ENCODE data around the gene TRIM47. TPM values are rescaled to one million over a fixed set of nuclear protein-coding genes. Genes with fewer than 3 reads are reported as not detected.

The TRIM47 gene
- total RNA-seq, 1 donor from 2014 or later, result 27.5 TPM

DNA sequence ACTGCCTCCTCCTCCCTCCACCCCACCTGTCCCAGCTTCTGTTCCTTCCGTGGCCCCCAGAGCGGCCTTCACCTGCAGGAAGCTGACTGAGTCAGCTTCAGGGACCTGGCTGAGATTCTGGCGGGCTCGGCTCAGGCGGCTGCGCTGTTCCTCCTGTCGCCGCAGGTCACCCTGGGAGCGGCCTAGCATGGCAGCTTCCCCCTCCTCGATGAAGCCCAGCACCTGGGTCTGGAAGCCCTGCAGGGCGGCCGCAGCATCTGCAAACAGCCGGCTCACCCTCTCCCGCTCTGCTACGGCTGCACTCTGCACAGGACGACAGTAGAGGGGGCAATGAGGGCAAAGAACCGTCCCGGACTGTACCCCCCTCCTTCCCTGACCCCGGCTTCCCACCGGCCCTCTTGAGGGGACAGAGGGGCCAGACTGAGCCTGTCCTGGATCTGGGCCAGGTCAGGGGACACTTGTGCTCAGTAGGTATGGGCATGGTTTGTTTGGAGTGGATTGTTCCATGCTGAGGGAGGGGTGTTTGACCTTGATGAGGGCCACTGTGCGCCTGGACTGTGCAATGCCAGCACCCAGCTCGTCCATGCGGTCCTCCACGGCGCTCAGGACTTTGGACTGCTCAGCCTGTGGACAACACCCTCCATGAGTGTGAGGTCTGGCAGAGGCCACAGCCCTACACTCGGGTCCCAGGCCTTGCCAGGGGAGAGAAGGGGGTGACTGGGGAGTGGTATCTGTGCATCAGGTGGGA, 2.0 kb downstream of the TRIM47 start:
- no peaks in the 10 kb centered on the region for H3K9me3 ChIP-seq (replicated peaks)
- peaks cover 78% of the 10 kb centered on the region for H3K4me1 ChIP-seq
- intact Hi-C loops (cut with micrococcal nuclease), result no loop called here
- peak overlapping the region; percentile 86 for H3K4me3 ChIP-seq
- peak; percentile 51 for DNase-seq
- H3K27ac ChIP-seq (replicated peaks), result peak overlapping the region; percentile 96
- H3K36me3 ChIP-seq, result peaks cover 28% of the 10 kb centered on the region
- TF ChIP-seq, protein P1, sequence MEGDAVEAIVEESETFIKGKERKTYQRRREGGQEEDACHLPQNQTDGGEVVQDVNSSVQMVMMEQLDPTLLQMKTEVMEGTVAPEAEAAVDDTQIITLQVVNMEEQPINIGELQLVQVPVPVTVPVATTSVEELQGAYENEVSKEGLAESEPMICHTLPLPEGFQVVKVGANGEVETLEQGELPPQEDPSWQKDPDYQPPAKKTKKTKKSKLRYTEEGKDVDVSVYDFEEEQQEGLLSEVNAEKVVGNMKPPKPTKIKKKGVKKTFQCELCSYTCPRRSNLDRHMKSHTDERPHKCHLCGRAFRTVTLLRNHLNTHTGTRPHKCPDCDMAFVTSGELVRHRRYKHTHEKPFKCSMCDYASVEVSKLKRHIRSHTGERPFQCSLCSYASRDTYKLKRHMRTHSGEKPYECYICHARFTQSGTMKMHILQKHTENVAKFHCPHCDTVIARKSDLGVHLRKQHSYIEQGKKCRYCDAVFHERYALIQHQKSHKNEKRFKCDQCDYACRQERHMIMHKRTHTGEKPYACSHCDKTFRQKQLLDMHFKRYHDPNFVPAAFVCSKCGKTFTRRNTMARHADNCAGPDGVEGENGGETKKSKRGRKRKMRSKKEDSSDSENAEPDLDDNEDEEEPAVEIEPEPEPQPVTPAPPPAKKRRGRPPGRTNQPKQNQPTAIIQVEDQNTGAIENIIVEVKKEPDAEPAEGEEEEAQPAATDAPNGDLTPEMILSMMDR (IDR thresholded peaks at IDR 0.05; ENCODE audit: borderline replicate concordance), result peak; percentile 10
- no peaks in the 10 kb centered on the region for H3K27me3 ChIP-seq (ENCODE audit: low read depth)

DNA sequence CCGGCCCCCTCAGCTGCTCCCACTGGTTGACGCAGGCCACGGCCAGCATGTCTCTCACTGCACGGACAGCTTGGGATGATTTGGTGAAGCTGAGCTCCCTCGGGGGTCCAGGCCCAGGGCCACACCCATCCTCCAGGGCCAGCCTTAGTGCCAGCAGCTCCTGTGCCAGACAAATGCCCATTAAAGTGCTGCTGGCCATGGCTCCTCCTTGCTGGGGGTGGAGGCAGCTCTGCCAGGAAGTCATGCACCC, 2.5 kb downstream of the TRIM47 start:
- peak overlapping the region; percentile 86 for H3K4me3 ChIP-seq
- intact Hi-C loops (cut with micrococcal nuclease), result no loop called here
- peaks cover 81% of the 10 kb centered on the region for H3K4me1 ChIP-seq
- TF ChIP-seq, protein P1 (IDR thresholded peaks at IDR 0.05; ENCODE audit: borderline replicate concordance), result no peak
- H3K9me3 ChIP-seq (replicated peaks), result no peaks in the 10 kb centered on the region
- no peaks in the 10 kb centered on the region for H3K27me3 ChIP-seq (ENCODE audit: low read depth)
- H3K27ac ChIP-seq (replicated peaks), result peak overlapping the region; percentile 96
- no peak for DNase-seq
- peaks cover 28% of the 10 kb centered on the region for H3K36me3 ChIP-seq

DNA sequence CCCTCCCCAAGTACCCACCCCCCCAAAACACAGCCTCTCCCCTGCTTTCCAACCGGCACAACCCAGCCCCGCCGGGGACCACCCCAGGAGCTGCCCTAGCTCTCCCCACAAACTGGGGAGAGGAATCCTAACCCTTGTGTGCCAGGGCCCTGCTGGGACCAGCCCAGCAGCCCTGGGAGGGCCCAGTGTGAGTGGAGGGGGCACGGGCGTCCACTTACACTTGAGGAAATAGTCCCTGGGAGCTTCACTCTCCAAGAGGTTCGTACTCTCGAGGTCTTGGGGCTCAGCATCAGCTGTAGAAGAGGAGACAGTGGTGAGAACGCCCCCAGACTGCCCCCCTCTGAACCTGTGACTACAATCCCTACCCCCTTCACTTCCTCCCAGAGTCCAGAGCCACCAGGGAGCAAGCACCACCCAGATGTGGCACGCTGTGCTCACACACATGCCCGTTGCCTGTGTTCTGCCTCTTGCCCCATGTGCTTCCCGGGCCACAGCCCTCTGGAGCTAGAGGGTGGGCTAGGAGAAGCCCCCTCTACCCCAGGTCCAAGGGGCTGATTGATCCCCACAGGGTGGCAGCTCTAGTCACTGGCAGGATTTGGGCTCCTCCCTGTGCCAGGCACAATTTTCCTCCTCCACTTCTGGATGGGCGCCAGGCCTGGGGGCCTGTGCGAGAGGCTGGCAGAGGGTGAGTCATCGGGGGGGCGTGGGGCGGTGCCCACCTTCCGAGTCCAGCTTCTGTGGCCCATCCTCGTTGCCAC, 3.0 kb downstream of the TRIM47 start:
- TF ChIP-seq, protein P1 (IDR thresholded peaks at IDR 0.05; ENCODE audit: borderline replicate concordance), result no peak
- H3K4me1 ChIP-seq, result peaks cover 86% of the 10 kb centered on the region
- H3K27ac ChIP-seq (replicated peaks), result peak overlapping the region; percentile 96
- no peaks in the 10 kb centered on the region for H3K27me3 ChIP-seq (ENCODE audit: low read depth)
- no peaks in the 10 kb centered on the region for H3K9me3 ChIP-seq (replicated peaks)
- DNase-seq, result no peak
- H3K4me3 ChIP-seq, result peak overlapping the region; percentile 86
- peaks cover 28% of the 10 kb centered on the region for H3K36me3 ChIP-seq
- intact Hi-C loops (cut with micrococcal nuclease), result no loop called here

DNA sequence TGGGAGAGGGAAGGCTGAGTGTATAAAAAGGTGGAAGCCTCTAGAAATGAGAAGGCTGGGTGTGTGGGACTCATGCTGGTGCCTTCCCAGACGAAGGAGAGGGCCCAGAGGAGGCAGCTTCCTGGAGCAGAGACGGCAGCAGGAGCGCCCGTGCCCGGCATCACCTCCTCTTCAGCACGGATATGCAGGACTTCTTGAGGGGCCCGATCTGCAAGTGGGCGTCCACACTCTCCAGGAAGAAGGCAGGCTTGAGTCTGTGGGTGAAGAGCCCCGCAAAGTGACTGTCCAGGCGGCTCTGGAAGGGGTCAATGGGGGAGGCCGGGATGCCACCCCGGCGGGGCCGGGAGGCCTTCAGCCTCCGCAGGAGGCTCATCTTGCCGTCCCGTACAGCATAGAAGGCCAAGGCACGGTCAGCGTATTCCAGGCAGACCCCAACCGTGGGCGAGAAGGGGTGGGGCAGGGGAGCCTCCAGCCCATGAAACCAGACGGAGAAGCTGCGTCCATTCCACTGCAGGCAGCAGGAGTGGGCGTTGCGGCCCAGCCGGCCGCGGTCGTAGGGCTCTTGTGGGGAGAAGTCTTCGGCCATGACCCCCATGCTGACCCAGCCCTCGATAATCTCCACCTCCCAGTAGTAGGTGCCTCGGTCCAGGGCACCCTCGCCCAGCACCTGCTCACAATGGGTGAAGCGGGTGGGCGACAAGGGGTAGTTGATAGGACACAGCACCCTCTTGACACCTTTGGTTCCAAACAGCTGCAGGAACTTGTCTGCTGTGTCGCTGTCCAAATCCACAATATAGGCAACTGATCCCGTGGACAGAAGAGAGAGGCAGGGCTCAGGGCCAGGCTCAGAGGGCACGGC, 3.8 kb downstream of the TRIM47 start:
- Histone ChIP-seq H3K27ac (replicated peaks) (peak overlapping the region; percentile 96), H3K4me1 (peaks cover 92% of the 10 kb centered on the region), H3K4me3 (no peak overlapping the region)

More for the DNA sequence above, 3.8 kb downstream of the TRIM47 start:
- intact Hi-C loops (cut with micrococcal nuclease), result no loop called here
- DNase-seq, result no peak
- Histone ChIP-seq H3K9me3 (replicated peaks) (no peaks in the 10 kb centered on the region), H3K36me3 (peaks cover 28% of the 10 kb centered on the region), H3K27me3 (ENCODE audit: low read depth) (no peaks in the 10 kb centered on the region)
- TF ChIP-seq, protein P1 (IDR thresholded peaks at IDR 0.05; ENCODE audit: borderline replicate concordance), result no peak

All from left ventricle myocardium inferior (tissue), 1 donor.